Kidney (tissue), 14 donors: ENCODE data around the gene SLC9A1. TPM values are rescaled to one million over a fixed set of nuclear protein-coding genes. Genes with fewer than 3 reads are reported as not detected.
"Not testable (repeated sequence)": the region's sequence is repeated elsewhere in the genome, so short reads cannot be mapped to it uniquely, and the experiment has no call there.

ENCODE experiments used
- DNase-seq, 5 donors: peaks; one replicate each; pipeline ENCODE4 v3.0.0-alpha.2; 2013 to 2020
- FAIRE-seq: peaks from 2 replicates; lab custom pipeline; 2012; peaks lifted over from hg19 to GRCh38; lab: Jason Lieb, UNC
- H3K27ac ChIP-seq, 2 donors: one replicate each; pipeline ENCODE4 v1.7.0; 2013; ENCODE audit warnings: low read depth in 2 of 2, low read length in 2 of 2, inconsistent platforms in 1 of 2
- H3K27me3 ChIP-seq: one replicate; pipeline ENCODE4 v1.7.1; 2013; ENCODE audit warnings: low read length, inconsistent platforms; ENCODE audit not compliant: control insufficient read depth, insufficient read depth
- H3K36me3 ChIP-seq, 3 donors: one replicate each; pipeline versions ENCODE4 v1.7.0 to v1.7.1; 2013; ENCODE audit warnings: low read length in 3 of 3, control low read depth in 1 of 3, inconsistent platforms in 1 of 3; ENCODE audit not compliant: insufficient read depth in 3 of 3, control insufficient read depth in 2 of 3
- H3K4me1 ChIP-seq, 3 donors: one replicate each; pipeline versions ENCODE4 v1.7.0 to v1.7.1; 2013; ENCODE audit warnings: low read length in 3 of 3, inconsistent platforms in 1 of 3, low read depth in 1 of 3; ENCODE audit not compliant: control insufficient read depth in 2 of 3, insufficient read depth in 2 of 3
- H3K4me3 ChIP-seq, 3 donors: one replicate each; pipeline versions ENCODE4 v1.7.0 to v1.8.1; 2013; ENCODE audit warnings: low read length in 3 of 3, control low read depth in 1 of 3, inconsistent platforms in 1 of 3
- H3K9ac ChIP-seq, 3 donors: one replicate each; pipeline versions ENCODE4 v1.7.0 to v1.7.1; 2013; ENCODE audit warnings: low read length in 3 of 3, control low read depth in 1 of 3, inconsistent platforms in 1 of 3
- H3K9me3 ChIP-seq, 3 donors: one replicate each; pipeline versions ENCODE4 v1.7.0 to v1.7.1; 2013; ENCODE audit warnings: low read length in 3 of 3, control low read depth in 1 of 3, inconsistent platforms in 1 of 3; ENCODE audit not compliant: control insufficient read depth in 2 of 3, insufficient read depth in 1 of 3
- CTCF ChIP-seq: IDR thresholded peaks from 3 replicates; pipeline ENCODE4 v1.5.1; 2012; ENCODE audit warnings: mild to moderate bottlenecking, moderate library complexity, borderline replicate concordance; ENCODE audit not compliant: insufficient read depth; ENCODE audit errors: extremely low read depth
- intact Hi-C: fragments of 100-400 bp; cut with DNase I; formaldehyde crosslinking; loops from one replicate; pipeline ENCODE4 v1.11.1; 2022
- polyA plus RNA-seq: library from polyadenylated mRNA; stranded (reverse); fragments of 350-450 nt; fragmentation: Illumina TruSeq; extraction: RNeasy Lipid Tissue Mini Kit (QIAGEN cat#74804); gene quantifications from one replicate; pipeline ENCODE4 v1.2.3, GENCODE V29; 2014; ENCODE audit warnings: low read depth, low replicate concordance; ENCODE audit not compliant: insufficient read depth
- total RNA-seq: library from RNA; stranded (reverse); fragmentation: NEBNext Ultra II Directional; extraction: Animal tissue kit (Norgen Biotek cat#: 25700); gene quantifications from one replicate; pipeline ENCODE4 v1.2.1, GENCODE V29; 2021
- donor health status: control.
- donor health status: control.
- donor health status: control.
- donor health status: control.
- donor health status: control.
- donor health status: DM: yes; HTN: yes; CAD: no.
- donor health status: Normal renal cell carcinoma (clear cell type).

Gene SLC9A1
- total and polyA plus RNA-seq, 2 donors from 2014 or later, result 19.3 to 29.8 TPM

- intact Hi-C loops, result no loop called here
- DNase-seq (no peak), FAIRE-seq (no peak)
- Histone ChIP-seq H3K36me3 (no peaks in the 10 kb centered on the region), H3K27ac (no peak overlapping the region), H3K9me3 (peaks cover 0 to 2% (median 0%) of the 10 kb centered on the region in 3 donors), H3K4me1 (no peaks in the 10 kb centered on the region), H3K27me3 (no peaks in the 10 kb centered on the region), H3K4me3 (no peak overlapping the region), H3K9ac (no peak overlapping the region)
- no peak for TF ChIP-seq CTCF
These were observed 24.5 kb upstream of the SLC9A1 start for GRCh38 chr1:27179379-27179778.

- no peak overlapping the region for H3K27ac ChIP-seq
- H3K36me3 ChIP-seq, result no peaks in the 10 kb centered on the region
- no peaks in the 10 kb centered on the region for H3K27me3 ChIP-seq
- intact Hi-C loops, result no loop called here
- no peak for FAIRE-seq
- no peak for DNase-seq
- no peak overlapping the region for H3K4me3 ChIP-seq
- H3K9ac ChIP-seq, result no peak overlapping the region
- no peak for TF ChIP-seq CTCF
- peaks cover 0 to 2% (median 0%) of the 10 kb centered on the region in 3 donors for H3K9me3 ChIP-seq
- H3K4me1 ChIP-seq, result no peaks in the 10 kb centered on the region
These were observed 22.0 kb upstream of the SLC9A1 start for GRCh38 chr1:27176954-27177353.

GRCh38 chr1:27176323-27176722, 21.4 kb upstream of the SLC9A1 start:
- no peaks in the 10 kb centered on the region for H3K27me3 ChIP-seq
- no peak overlapping the region for H3K9ac ChIP-seq
- H3K4me1 ChIP-seq, result no peaks in the 10 kb centered on the region
- H3K9me3 ChIP-seq, result peaks cover 0 to 2% (median 0%) of the 10 kb centered on the region in 3 donors
- no peak overlapping the region for H3K27ac ChIP-seq
- no peak for TF ChIP-seq CTCF
- H3K36me3 ChIP-seq, result no peaks in the 10 kb centered on the region
- intact Hi-C loops, result no loop called here
- FAIRE-seq (no peak), DNase-seq (no peak)
- no peak overlapping the region for H3K4me3 ChIP-seq

GRCh38 chr1:27172992-27173391, 18.1 kb upstream of the SLC9A1 start:
- H3K36me3 ChIP-seq, H3K9me3 ChIP-seq, H3K4me3 ChIP-seq, DNase-seq, H3K4me1 ChIP-seq, H3K27ac ChIP-seq, intact Hi-C loops, H3K9ac ChIP-seq, H3K27me3 ChIP-seq: not testable (repeated sequence)
- FAIRE-seq, result peak; percentile 6
